Globus pallidus (tissue), 1 donor: Measurements from ENCODE around the gene KRTAP5-7.
"Not testable (repeated sequence)": the region's sequence is repeated elsewhere in the genome, so short reads cannot be mapped to it uniquely, and the experiment has no call there.

ENCODE experiments used
- DNase-seq: peaks from one replicate; pipeline ENCODE4 v3.0.0-alpha.2; 2015; ENCODE audit warnings: low spot score

Gene KRTAP5-7

GRCh38 chr11:71526796-71527575 is at the start of gene KRTAP5-7:
Gene KRTAP5-7 (plus strand): TSS chr11:71527267. CDS start chr11:71527301, 34 bp downstream.
- DNase-seq, result not testable (repeated sequence)

DNA sequence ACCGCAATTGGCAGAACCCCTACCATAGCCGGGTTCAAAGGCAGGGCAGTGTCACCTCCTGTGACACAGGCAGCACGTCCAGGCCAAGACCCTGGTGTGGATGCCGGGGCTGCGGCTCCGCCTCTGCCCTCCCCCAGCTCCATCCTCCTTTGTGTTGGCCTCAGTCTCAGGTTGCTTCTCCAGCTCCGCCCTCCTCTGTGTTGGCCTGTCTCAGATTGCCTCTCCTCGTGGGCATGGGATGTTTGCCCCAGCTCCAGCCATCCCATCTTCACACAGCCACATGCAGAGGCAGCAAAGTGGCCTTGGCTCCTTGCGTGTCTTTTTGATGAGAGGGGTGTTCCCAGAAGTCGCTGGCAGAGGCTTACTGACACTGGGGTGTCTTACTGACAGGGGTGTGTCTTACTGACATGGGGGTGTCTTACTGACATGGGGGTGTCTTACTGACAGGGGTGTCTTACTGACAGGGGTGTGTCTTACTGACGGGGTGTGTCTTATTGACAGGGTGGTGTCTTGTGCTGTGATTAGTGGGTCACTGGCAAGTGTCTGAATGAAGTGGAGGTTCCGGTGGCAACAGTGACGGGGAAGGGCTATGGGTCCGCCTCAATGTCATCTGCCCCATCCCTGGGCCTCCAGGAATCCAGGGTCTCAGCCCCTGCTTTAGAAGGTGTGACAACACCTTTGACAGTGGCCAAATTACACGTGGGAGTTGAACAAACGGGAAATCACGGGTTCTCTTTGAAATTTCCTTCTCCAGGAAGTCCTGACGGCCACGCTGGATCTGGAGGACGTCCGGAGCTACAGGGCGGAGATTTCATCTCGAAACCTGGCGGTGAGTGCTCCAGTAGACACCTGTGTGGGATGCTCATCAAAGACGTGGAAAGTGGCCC is 49.2 kb upstream of the KRTAP5-7 start:
- no peak for DNase-seq

DNA sequence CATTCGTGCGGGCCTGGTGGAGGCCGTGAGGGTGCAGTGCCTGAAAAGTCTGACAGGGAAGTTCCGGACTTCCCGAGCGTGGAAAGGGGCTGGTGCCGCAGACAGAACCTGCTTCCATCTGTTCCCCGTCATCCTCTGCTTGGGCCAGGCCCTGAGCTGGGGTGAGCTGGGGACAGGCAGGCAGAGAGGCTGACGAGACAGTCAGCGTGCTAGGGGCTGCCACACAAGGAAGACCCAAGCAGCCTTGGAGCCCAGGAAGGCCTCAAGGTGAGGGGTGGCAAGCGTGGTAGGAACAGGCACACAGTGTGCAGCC is 48.6 kb upstream of the KRTAP5-7 start:
- no peak for DNase-seq

DNA sequence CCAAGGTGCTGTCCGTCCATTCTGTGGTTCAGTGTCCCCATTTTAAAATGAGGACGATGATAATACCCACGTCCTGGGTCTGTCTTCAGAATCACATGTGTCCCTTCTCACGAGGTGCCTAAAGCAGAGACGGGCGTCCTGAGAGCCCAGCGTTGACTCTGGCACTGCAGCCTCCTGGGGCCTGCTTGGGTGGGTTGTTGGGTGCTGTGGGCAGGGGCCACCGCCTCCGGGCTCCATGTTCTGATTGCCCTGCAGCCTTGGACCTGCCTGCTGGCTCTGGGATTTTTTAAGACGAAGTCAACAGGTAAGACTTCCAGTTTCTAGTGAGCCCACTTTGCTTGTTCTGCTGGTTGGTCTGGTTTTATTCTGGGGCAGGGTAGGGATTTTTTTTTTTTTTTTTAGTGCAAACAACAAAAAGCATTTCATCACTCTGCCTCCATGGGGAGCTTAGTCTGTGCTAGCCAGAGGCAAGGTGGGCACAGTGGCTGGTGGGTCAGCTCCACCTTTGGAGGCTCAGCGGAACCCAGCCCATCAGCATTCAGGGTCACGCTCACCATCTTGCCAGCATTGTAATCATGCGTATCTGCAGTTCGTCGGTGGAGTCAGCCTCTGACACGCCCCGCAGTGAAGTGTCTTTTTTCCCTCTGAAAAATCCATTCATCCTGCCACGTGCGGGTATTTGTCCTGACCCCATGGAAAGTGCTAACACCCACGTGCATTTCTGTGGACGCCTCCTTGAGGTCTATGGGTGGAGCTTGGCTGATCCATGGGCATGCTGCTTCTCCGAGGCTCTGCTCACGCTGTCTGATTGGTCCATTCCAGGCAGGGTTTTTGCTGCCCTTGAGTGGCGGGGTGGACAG is 45.7 kb upstream of the KRTAP5-7 start:
- DNase-seq, result no peak

DNA sequence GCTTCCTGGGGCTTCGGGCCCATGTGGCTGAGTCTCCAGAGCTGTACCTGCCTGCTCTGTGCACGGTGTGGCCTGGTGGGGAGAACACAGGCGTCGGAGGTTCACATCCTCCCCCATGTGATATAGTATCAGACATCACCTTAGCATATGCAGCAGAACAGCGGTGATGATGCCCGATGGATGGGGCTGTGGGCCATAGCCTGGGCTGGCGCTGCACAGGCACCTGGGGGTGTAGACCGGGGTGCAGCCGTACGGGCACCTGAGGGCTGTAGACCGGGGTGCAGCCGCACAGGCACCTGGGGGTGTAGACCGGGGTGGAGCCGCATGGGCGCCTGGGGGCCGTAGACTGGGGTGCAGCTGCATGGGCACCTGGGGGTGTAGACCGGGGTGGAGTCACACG is 44.9 kb upstream of the KRTAP5-7 start:
- no peak for DNase-seq

DNA sequence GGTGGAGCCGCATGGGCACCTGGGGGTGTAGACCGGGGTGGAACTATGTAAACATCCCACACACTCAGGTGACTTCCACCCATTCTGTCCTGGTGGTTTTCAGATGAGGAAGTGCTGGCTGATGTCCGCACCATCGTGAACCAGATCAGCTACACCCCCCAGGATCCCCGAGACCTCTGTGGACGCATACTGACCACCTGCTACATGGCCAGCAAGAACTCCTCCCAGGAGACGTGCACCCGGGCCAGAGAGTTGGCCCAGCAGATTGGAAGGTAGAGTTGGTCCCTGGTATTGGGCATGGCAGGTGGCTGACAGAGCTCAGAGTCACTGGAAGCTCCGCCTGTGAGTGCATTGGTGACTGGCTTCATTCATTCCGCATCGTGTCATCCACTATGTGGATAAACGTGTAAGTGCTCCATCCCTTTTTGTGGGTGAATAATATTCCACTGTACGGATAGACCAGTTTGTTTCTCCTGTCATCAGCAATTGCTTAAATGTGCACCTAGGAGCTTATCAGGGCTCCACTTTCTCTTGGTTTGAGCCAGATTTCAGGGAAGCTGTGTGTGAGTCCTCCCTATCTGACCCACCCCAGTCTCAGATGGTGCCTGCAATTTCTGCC is 44.2 kb upstream of the KRTAP5-7 start:
- DNase-seq, result no peak

- DNase-seq, result no peak
Measured at GRCh38 chr11:71483692-71484091, 43.4 kb upstream of the KRTAP5-7 start.

- no peak for DNase-seq
Measured at GRCh38 chr11:71484248-71485062, 42.6 kb upstream of the KRTAP5-7 start.

GRCh38 chr11:71485063-71485399 is 42.0 kb upstream of the KRTAP5-7 start:
- no peak for DNase-seq

GRCh38 chr11:71485466-71485865 is 41.6 kb upstream of the KRTAP5-7 start:
- no peak for DNase-seq

DNA sequence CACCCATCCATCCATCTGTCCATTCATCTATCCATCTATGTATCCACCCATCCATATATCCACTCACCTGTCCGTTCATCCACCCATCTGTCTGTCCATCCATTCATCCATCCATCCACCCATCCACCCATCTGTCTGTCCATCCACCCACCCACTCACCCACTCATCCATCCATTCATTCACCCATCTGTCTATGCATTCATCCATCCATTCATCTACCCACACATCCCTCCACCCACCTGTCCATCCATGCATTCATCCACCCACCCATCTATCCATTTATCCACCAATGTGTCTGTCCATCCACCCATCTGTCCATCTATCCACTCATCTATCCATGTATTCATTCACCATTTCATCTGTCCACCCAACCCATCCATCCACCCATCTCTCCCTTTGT is 40.7 kb upstream of the KRTAP5-7 start:
- no peak for DNase-seq

DNA sequence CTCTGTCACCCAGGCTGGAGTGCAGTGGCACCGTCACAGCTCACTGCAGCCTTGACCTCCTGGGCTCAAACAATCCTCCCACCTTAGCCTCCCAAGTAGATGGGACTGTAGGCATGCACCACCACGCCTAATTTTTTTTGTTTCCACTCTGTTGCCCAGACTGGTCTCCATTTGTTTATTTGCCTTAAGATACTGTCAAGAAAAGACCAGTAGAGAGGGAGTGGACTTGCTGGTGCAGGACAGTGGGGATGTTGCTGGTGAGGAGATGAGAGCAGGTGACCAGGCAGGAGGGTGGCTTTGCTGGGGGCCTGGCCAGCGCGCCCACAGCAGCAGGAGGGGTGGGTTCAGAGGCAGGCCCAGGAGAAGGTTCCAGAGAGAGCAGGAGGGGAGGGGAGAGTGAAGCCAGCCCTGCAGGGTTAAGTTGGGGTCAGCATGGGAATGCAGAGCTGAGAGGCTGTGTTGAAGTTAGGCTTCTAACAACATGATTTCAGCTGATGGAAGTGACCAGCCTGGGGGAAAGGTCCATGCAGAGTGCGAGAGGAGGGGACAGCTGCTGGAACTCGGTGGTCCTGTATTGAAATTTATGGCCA is 38.3 kb upstream of the KRTAP5-7 start:
- no peak for DNase-seq

GRCh38 chr11:71489311-71490043 is 37.6 kb upstream of the KRTAP5-7 start:
- DNase-seq, result no peak

GRCh38 chr11:71490044-71490730 is 36.9 kb upstream of the KRTAP5-7 start:
- DNase-seq, result no peak

- DNase-seq, result no peak
Measured at GRCh38 chr11:71490731-71491390, 36.2 kb upstream of the KRTAP5-7 start.

GRCh38 chr11:71491531-71491930 is 35.5 kb upstream of the KRTAP5-7 start:
- no peak for DNase-seq

GRCh38 chr11:71491940-71492339 is 35.1 kb upstream of the KRTAP5-7 start:
- DNase-seq, result no peak

DNA sequence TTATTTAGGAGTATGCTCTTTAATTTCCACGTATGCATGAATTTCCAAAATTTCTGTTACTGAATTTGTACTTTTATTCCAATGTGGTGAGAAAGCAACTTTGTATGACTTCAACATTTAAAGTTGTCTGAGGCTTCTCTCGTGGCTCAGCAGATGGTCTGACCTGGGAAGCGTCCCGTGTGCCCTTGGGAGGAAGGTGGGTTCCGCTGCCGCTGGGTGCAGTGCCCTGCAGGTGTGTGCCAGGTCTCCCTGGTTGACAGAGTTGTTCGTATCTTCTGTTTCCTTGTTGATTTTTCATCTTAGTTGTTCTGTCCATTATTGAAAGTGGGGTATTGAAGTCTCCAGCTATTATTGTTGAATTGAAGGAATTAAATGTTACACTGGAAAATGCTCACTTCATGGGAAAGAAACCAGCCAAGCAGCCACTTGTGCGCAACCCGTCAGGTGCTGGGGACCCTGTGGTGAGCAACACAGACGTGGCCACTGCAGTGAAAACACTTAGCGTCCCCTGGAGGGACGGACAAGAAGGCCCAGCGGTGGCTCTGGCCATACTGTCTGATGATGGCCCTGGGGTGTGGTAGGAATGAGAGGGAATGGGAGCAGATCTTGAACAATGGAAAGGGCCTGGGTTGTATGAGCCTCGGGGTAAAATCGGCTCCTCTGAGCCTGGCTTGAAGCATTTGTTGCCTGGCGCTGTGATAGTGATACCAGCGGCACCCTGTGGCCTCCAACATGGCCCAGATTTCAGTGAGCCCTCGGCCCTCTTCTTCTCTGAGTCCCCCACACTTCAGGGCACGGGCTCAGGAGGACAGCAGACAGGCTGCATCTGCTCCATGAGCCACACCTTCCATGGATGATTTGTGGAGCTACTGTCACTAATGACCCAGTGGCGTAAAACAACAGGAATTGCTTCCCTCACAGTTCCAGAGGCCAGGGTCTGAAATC is 31.5 kb upstream of the KRTAP5-7 start:
- DNase-seq, result no peak
